ENCODE data around the gene PSMD7.

PSMD7 gene

GRCh38 chr16:74296104-74296431, 546 bp upstream of the PSMD7 start:
- H3K27ac ChIP-seq (replicated peaks): peak overlapping the region; percentile 97
- DNase-seq (ENCODE audit: low read depth in 1 of 2, low spot score in 1 of 2): peak; percentile 41 to 75

DNA sequence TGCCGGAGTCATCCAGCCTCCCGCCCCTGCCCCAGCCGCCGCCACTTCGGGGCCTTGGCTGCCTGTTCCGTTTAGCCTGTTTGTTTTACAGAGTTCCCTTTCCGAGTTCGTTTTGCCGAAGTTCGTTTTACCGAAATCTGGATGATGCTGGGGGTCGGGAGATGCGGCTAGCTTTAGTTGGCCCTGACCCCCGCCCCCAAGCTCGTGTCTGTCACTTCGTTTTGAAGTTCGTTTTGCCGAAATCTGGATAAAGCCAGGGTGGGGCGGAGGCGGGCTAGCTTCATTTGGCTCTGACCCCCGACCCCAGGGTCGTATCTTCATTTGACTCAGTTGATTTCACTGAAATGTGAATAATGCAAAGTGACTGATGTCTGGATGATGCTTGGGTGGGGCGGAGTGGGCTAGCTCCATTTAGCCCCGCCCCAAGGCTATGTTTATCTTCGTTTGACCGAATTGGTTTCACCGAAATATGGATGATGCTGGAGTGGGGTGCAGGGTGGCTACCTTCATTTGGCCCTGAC, 591 bp downstream of the PSMD7 start:
- H3K27me3 ChIP-seq (ENCODE audit: insufficient read depth, poor library complexity, severe bottlenecking): no peaks in the 10 kb centered on the region

More at GRCh38 chr16:74296104-74296431, 546 bp upstream of the PSMD7 start:
- H3K27me3 ChIP-seq (ENCODE audit: insufficient read depth, poor library complexity, severe bottlenecking): no peaks in the 10 kb centered on the region
- H3K4me3 ChIP-seq (replicated peaks; ENCODE audit: insufficient read depth, low read length): peak overlapping the region; percentile 90
- TF ChIP-seq SPI1 (IDR thresholded peaks at IDR 0.05; ENCODE audit: borderline replicate concordance, low read depth): peak; percentile 63; the same call in 1 of the 2 replicates
- no peak for TF ChIP-seq GABPA (IDR thresholded peaks at IDR 0.05; ENCODE audit: low read depth)
- TF ChIP-seq, protein P1, sequence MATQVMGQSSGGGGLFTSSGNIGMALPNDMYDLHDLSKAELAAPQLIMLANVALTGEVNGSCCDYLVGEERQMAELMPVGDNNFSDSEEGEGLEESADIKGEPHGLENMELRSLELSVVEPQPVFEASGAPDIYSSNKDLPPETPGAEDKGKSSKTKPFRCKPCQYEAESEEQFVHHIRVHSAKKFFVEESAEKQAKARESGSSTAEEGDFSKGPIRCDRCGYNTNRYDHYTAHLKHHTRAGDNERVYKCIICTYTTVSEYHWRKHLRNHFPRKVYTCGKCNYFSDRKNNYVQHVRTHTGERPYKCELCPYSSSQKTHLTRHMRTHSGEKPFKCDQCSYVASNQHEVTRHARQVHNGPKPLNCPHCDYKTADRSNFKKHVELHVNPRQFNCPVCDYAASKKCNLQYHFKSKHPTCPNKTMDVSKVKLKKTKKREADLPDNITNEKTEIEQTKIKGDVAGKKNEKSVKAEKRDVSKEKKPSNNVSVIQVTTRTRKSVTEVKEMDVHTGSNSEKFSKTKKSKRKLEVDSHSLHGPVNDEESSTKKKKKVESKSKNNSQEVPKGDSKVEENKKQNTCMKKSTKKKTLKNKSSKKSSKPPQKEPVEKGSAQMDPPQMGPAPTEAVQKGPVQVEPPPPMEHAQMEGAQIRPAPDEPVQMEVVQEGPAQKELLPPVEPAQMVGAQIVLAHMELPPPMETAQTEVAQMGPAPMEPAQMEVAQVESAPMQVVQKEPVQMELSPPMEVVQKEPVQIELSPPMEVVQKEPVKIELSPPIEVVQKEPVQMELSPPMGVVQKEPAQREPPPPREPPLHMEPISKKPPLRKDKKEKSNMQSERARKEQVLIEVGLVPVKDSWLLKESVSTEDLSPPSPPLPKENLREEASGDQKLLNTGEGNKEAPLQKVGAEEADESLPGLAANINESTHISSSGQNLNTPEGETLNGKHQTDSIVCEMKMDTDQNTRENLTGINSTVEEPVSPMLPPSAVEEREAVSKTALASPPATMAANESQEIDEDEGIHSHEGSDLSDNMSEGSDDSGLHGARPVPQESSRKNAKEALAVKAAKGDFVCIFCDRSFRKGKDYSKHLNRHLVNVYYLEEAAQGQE (IDR thresholded peaks at IDR 0.05; ENCODE audit: insufficient replicate concordance, low read depth): peak; percentile 51

GRCh38 chr16:74298104-74298503, 1.5 kb downstream of the PSMD7 start:
- TF ChIP-seq, protein P1 (IDR thresholded peaks at IDR 0.05; ENCODE audit: insufficient replicate concordance, low read depth): no peak
- TF ChIP-seq POLR2AphosphoS5 (IDR thresholded peaks at IDR 0.05; ENCODE audit: low read depth): no peak
- no peak for TF ChIP-seq SPI1 (IDR thresholded peaks at IDR 0.05; ENCODE audit: borderline replicate concordance, low read depth)
- no peak for TF ChIP-seq GABPA (IDR thresholded peaks at IDR 0.05; ENCODE audit: low read depth)
- no peak for TF ChIP-seq CTCF (IDR thresholded peaks at IDR 0.05; ENCODE audit: insufficient read depth, low read length)
- no peaks in the 10 kb centered on the region for H3K27me3 ChIP-seq (ENCODE audit: insufficient read depth, poor library complexity, severe bottlenecking)
- DNase-seq (ENCODE audit: low read depth in 1 of 2, low spot score in 1 of 2): no peak
- H3K4me3 ChIP-seq (replicated peaks; ENCODE audit: insufficient read depth, low read length): peak overlapping the region; percentile 90
- no peak overlapping the region for H3K27ac ChIP-seq (replicated peaks)

More for the DNA sequence above, 591 bp downstream of the PSMD7 start:
- TF ChIP-seq CTCF (IDR thresholded peaks at IDR 0.05; ENCODE audit: insufficient read depth, low read length): no peak
- no peak for TF ChIP-seq POLR2AphosphoS5 (IDR thresholded peaks at IDR 0.05; ENCODE audit: low read depth)
- TF ChIP-seq SPI1 (IDR thresholded peaks at IDR 0.05; ENCODE audit: borderline replicate concordance, low read depth): no peak
- no peak for TF ChIP-seq GABPA (IDR thresholded peaks at IDR 0.05; ENCODE audit: low read depth)
- TF ChIP-seq, protein P1 (IDR thresholded peaks at IDR 0.05; ENCODE audit: insufficient replicate concordance, low read depth): no peak
- Histone ChIP-seq H3K4me3 (replicated peaks; ENCODE audit: insufficient read depth, low read length) (peak overlapping the region; percentile 90), H3K27ac (replicated peaks) (peak overlapping the region; percentile 97)
- no peak for DNase-seq (ENCODE audit: low read depth in 1 of 2, low spot score in 1 of 2)

All from HL-60 (cell line).